Smooth muscle cell (in vitro differentiated cells): ENCODE results near the gene SRCIN1. TPM values are rescaled to one million over a fixed set of nuclear protein-coding genes. Genes with fewer than 3 reads are reported as not detected.
"Not testable (repeated sequence)": the region's sequence is repeated elsewhere in the genome, so short reads cannot be mapped to it uniquely, and the experiment has no call there.

Experiments
- DNase-seq: peaks from one replicate; lab custom pipeline; 2025; ENCODE audit not compliant: unreplicated experiment; lab: John Stamatoyannopoulos, UW
- H2AFZ ChIP-seq: fragments of 200-600 bp; sonication (generic); 2 replicates; pipeline ENCODE4 v1.6.0; 2016; ENCODE audit warnings: antibody characterized with exemption, low read depth, mild to moderate bottlenecking
- H3F3A ChIP-seq: fragments of 200-600 bp; sonication (generic); 2 replicates; pipeline ENCODE4 v1.6.0; 2017; ENCODE audit warnings: antibody characterized with exemption, low read depth
- H3K27ac ChIP-seq: fragments of 200-600 bp; sonication (generic); 2 replicates; pipeline ENCODE4 v1.5.1; 2016; ENCODE audit warnings: low read depth, mild to moderate bottlenecking
- H3K27me3 ChIP-seq: fragments of 200-600 bp; sonication (generic); 2 replicates; pipeline ENCODE4 v1.6.1; 2016; ENCODE audit warnings: low read depth, mild to moderate bottlenecking
- H3K36me3 ChIP-seq: fragments of 200-600 bp; sonication (generic); 2 replicates; pipeline ENCODE4 v1.5.1; 2016; ENCODE audit warnings: low read depth
- H3K4me1 ChIP-seq: fragments of 200-600 bp; sonication (generic); 2 replicates; pipeline ENCODE4 v1.5.1; 2016; ENCODE audit warnings: low read depth
- H3K4me2 ChIP-seq: fragments of 200-600 bp; sonication (generic); 2 replicates; pipeline ENCODE4 v1.6.0; 2016; ENCODE audit warnings: mild to moderate bottlenecking
- H3K4me3 ChIP-seq: fragments of 200-600 bp; sonication (generic); 2 replicates; pipeline ENCODE4 v1.5.1; 2016; ENCODE audit warnings: mild to moderate bottlenecking
- H3K79me2 ChIP-seq: fragments of 200-600 bp; sonication (generic); 2 replicates; pipeline ENCODE4 v1.6.0; 2016; ENCODE audit warnings: low read depth, mild to moderate bottlenecking
- H3K9ac ChIP-seq: fragments of 200-600 bp; sonication (generic); 2 replicates; pipeline ENCODE4 v1.6.0; 2016; ENCODE audit warnings: low read depth
- H3K9me3 ChIP-seq: fragments of 200-600 bp; sonication (generic); replicated peaks from 2 replicates; pipeline ENCODE4 v1.5.1; 2016; ENCODE audit warnings: low read depth
- H4K20me1 ChIP-seq: fragments of 200-600 bp; sonication (generic); 2 replicates; pipeline ENCODE4 v1.6.0; 2016; ENCODE audit warnings: low read depth
- WGBS: methylation state at CpG from one replicate; pipeline ENCODE4 v1.1.7; 2016; ENCODE audit warnings: low lambda C conversion rate; 5-methylcytosine and 5-hydroxymethylcytosine counted together
- polyA plus RNA-seq: library from polyadenylated mRNA; unstranded; fragments of >200 nt; fragmentation: Nextera tagmentation; extraction: Ambion mirVana; gene quantifications from 2 replicates; pipeline ENCODE4 v1.2.1, GENCODE V29; 2016
- total RNA-seq: library from RNA; depleted of rRNA; stranded (reverse); fragments of >200 nt; gene quantifications from 2 replicates; pipeline ENCODE4 v1.2.3, GENCODE V29; 2014
- TF ChIP-seq, protein P1 (sequence below): fragments of 200-600 bp; sonication (generic); IDR thresholded peaks from 2 replicates; pipeline ENCODE4 v1.5.1; 2017; ENCODE audit warnings: borderline replicate concordance, mild to moderate bottlenecking, antibody characterized with exemption; ENCODE audit not compliant: insufficient read depth, poor library complexity, severe bottlenecking

Gene SRCIN1
- total and polyA plus RNA-seq, 2 experiments from 2014 or later = 0.16 to 0.90 TPM

DNA sequence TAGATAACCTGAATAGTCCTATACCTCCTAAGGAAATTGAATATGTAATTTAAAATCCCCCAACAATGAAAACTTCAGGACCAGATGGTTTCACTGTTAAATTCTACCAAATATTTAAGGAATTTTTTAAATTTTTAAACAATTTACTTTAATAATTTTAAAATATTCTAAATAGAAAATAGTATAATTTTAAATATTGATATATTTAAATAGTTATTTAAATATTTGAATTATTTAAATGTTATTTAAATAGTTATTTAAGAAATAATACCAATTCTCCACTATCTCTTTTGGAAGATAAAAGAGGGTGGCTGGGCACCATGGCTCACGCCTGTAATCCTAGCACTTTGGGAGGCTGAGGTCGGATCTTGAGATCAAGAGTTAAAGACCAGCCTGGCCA, 104.0 kb downstream of the SRCIN1 start:
- peaks cover 16% of the 10 kb centered on the region for H4K20me1 ChIP-seq
- H3K9ac ChIP-seq, H3K27me3 ChIP-seq, H3K79me2 ChIP-seq, DNase-seq, H3K4me3 ChIP-seq, H3K4me2 ChIP-seq, H3K27ac ChIP-seq, H3K9me3 ChIP-seq, H3K36me3 ChIP-seq, H3F3A ChIP-seq, H3K4me1 ChIP-seq, H2AFZ ChIP-seq: not testable (repeated sequence)
- WGBS = 100% methylated on average over 2 of the region's 2 CpGs

DNA sequence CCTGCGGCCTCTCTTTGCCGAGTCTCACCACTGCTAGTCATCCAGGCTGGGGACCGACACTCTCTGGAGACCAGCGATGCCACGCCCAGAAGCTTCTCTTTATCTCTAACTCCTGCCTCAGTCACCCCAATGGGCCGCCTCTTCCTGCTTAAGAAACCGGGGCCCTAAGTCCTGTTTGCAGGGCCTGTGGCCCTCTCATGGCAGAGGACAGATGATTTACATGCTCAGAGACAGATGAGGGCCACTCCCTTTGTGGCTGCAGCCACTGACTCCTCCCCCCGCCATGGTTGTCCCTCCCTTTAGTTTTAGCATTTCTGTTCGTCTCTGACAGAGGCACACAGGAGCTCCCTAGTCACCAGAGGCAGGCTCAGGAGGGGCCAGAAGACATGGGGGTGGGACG, 106.5 kb downstream of the SRCIN1 start:
- 90% methylated on average over 10 of the region's 10 CpGs for WGBS
- not testable (repeated sequence) for H3K27me3 ChIP-seq, H3K4me3 ChIP-seq, DNase-seq, H3K4me2 ChIP-seq, H3K9ac ChIP-seq, H3K4me1 ChIP-seq, H3K27ac ChIP-seq, H3K36me3 ChIP-seq, H4K20me1 ChIP-seq, H3F3A ChIP-seq, H2AFZ ChIP-seq, H3K79me2 ChIP-seq, H3K9me3 ChIP-seq

DNA sequence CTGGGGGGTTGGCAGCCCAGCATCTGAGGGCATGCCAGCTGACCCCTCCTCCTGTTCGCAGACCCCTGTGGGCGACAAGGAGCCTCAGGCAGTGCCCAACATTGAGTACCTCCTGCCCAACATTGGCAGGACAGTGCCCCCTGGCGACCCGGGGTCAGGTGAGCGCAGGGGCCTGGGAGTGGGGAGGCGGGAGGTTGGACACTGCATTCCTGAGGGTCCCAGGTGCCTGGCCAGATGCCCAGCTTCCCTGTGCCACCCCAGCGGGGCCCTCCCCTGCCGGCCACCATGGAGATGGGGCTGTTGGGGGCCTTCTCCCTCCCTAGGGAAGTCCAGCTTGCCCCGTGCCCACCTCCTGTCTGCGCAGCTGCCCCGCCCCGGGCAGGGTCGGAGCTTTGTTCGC, 107.4 kb downstream of the SRCIN1 start:
- Histone ChIP-seq H2AFZ (no peak overlapping the region), H3K4me2 (no peak overlapping the region), H3K4me1 (no peaks in the 10 kb centered on the region), H3K27me3 (no peaks in the 10 kb centered on the region), H3K79me2 (no peaks in the 10 kb centered on the region), H3K9ac (no peak overlapping the region), H3K36me3 (no peaks in the 10 kb centered on the region), H3F3A (no peaks in the 10 kb centered on the region), H4K20me1 (peaks cover 9% of the 10 kb centered on the region), H3K4me3 (no peak overlapping the region), H3K9me3 (no peaks in the 10 kb centered on the region), H3K27ac (no peak overlapping the region)
- 98% methylated on average over 7 of the region's 14 CpGs for WGBS
- TF ChIP-seq, protein P1, sequence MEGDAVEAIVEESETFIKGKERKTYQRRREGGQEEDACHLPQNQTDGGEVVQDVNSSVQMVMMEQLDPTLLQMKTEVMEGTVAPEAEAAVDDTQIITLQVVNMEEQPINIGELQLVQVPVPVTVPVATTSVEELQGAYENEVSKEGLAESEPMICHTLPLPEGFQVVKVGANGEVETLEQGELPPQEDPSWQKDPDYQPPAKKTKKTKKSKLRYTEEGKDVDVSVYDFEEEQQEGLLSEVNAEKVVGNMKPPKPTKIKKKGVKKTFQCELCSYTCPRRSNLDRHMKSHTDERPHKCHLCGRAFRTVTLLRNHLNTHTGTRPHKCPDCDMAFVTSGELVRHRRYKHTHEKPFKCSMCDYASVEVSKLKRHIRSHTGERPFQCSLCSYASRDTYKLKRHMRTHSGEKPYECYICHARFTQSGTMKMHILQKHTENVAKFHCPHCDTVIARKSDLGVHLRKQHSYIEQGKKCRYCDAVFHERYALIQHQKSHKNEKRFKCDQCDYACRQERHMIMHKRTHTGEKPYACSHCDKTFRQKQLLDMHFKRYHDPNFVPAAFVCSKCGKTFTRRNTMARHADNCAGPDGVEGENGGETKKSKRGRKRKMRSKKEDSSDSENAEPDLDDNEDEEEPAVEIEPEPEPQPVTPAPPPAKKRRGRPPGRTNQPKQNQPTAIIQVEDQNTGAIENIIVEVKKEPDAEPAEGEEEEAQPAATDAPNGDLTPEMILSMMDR = no peak
- DNase-seq = no peak

DNA sequence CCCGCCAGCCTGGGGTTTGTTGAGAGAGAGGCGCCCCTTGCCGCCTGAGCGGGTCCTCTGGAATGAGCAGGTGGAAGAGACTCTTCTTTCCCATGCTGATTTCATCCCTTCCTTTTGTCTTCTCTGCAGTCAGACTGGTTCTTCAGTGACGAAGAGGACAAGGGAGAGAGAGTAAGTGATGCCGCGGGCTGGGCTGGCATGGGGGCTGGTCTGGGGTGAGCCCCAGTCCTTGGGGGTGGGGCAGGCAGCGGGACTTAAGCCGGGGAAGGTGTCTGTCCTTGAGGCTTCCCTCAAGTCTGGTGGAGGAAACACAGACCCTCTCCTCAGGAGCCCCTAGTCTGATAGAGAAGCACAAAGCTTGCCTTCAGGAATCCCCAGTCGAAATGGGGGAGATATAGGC, 108.1 kb downstream of the SRCIN1 start:
- not testable (repeated sequence) for H3K79me2 ChIP-seq, H3K4me3 ChIP-seq, H3K4me1 ChIP-seq, H2AFZ ChIP-seq, H3K27ac ChIP-seq, H3K36me3 ChIP-seq, H3K9ac ChIP-seq, DNase-seq, H3K9me3 ChIP-seq, H3K4me2 ChIP-seq, H3F3A ChIP-seq, H3K27me3 ChIP-seq
- 95% methylated on average over 10 of the region's 10 CpGs for WGBS
- H4K20me1 ChIP-seq = peaks cover 12% of the 10 kb centered on the region

DNA sequence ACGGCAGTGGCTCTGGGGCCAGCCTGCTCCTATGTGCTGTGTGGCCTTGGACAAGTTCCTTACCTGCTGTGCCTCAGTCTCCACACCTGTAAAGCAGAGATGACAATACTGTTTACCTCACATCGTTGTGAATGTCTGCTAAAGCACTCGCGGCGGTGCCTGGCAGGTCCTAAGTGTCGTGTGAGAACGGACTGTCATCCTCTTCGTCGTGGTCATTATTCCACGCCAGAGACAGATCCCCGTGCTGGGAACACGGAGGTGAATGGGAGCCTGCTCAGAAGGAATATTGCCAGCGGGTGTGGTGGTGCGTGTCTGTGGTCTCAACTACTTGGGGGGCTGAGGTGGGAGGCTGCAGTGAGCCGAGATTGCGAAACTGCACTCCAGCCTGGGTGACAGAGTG, 111.6 kb downstream of the SRCIN1 start:
- H3K36me3 ChIP-seq = not testable (repeated sequence)

More for the DNA sequence above, 111.6 kb downstream of the SRCIN1 start:
- not testable (repeated sequence) for H3K79me2 ChIP-seq, H3F3A ChIP-seq, H3K4me2 ChIP-seq, DNase-seq, H3K27me3 ChIP-seq, H2AFZ ChIP-seq, H3K9ac ChIP-seq, H3K9me3 ChIP-seq, H3K4me3 ChIP-seq, H3K27ac ChIP-seq, H3K4me1 ChIP-seq
- 97% methylated on average over 16 of the region's 16 CpGs for whole genome bisulfite sequencing
- peaks cover 35% of the 10 kb centered on the region for H4K20me1 ChIP-seq
